ENCODE results near the gene PCDHGA4.

- no peak for TF ChIP-seq CTCF (IDR thresholded peaks at IDR 0.05; ENCODE audit: poor library complexity)
- TF ChIP-seq EZH2phosphoT487 (IDR thresholded peaks at IDR 0.05; ENCODE audit: low read depth, severe bottlenecking, unreplicated experiment) = no peak
- no peak for TF ChIP-seq EZH2 (IDR thresholded peaks at IDR 0.05; ENCODE audit: borderline replicate concordance)
Observed at GRCh38 chr5:141328231-141328630, 26.6 kb upstream of the PCDHGA4 start.

Measured in hepatocyte (in vitro differentiated cells).